Activated CD4-positive, alpha-beta memory T cell treated with anti-CD3 and anti-CD28 coated beads, Interleukin-2, amount 10 ng/mL, durations not matched to agents 7 days and 5 days (primary cell): ENCODE data around the gene LRP1B. TPM values are rescaled to one million over a fixed set of nuclear protein-coding genes. Genes with fewer than 3 reads are reported as not detected.

Experiments used
- CTCF ChIA-PET: fragments of 350-600 bp; sonication (Branson Sonifier 250); formaldehyde crosslinking; loops from one replicate; lab custom pipeline; 2021; ENCODE audit warnings: antibody characterized with exemption, inconsistent platforms; lab: Charles Lee
- POLR2A ChIA-PET: fragments of 350-600 bp; sonication (Branson Sonifier 250); formaldehyde crosslinking; loops from one replicate; lab custom pipeline; 2021; ENCODE audit warnings: antibody characterized with exemption; lab: Charles Lee
- DNase-seq: peaks from one replicate; pipeline ENCODE4 v3.0.0-alpha.2; 2020
- H3K27ac Mint-ChIP-seq: one replicate; pipeline ENCODE4 v1.8.0; 2021; ENCODE audit warnings: mild to moderate bottlenecking, mixed read lengths
- H3K27me3 Mint-ChIP-seq: one replicate; pipeline ENCODE4 v1.8.0; 2021; ENCODE audit warnings: mixed read lengths
- H3K36me3 Mint-ChIP-seq: one replicate; pipeline ENCODE4 v1.8.0; 2021; ENCODE audit warnings: low read depth, mixed read lengths
- H3K4me1 Mint-ChIP-seq: one replicate; pipeline ENCODE4 v1.8.0; 2021; ENCODE audit warnings: mixed read lengths
- H3K4me3 Mint-ChIP-seq: one replicate; pipeline ENCODE4 v1.8.0; 2021; ENCODE audit warnings: mild to moderate bottlenecking, mixed read lengths
- H3K9me3 Mint-ChIP-seq: one replicate; pipeline ENCODE4 v1.8.0; 2021; ENCODE audit warnings: mixed read lengths
- total RNA-seq, 2 experiments: library from RNA; stranded (reverse); gene quantifications; one replicate each; pipeline ENCODE4 v1.2.3, GENCODE V29; 2021

The LRP1B gene
- total RNA-seq, 2 experiments from 2014 or later: not detected

DNA sequence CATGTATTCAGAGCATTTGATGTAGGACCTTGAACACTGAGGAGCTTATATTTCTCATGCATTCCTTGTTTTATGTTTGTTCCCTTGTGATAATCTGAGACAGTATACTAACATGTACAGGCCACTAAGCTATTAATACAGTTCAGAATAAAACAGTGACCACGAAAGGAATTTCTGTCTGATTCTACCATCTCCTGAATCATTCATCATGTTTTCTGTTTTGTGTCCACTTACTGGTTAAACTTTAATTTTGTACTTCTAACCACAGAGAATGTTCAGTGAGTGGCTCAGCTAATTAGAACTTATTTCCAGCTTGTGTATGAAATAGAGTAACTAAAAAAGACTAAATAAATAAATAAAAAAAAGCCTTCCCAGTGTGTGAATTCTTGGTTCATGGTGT lies 110.4 kb downstream of the LRP1B start:
- Mint-ChIP-seq H3K4me3 (no peak overlapping the region), H3K4me1 (no peaks in the 10 kb centered on the region), H3K27ac (no peak overlapping the region), H3K9me3 (peaks cover 4% of the 10 kb centered on the region), H3K36me3 (no peaks in the 10 kb centered on the region), H3K27me3 (no peaks in the 10 kb centered on the region)
- CTCF ChIA-PET: no interaction called here
- POLR2A ChIA-PET: no interaction called here
- DNase-seq: no peak

DNA sequence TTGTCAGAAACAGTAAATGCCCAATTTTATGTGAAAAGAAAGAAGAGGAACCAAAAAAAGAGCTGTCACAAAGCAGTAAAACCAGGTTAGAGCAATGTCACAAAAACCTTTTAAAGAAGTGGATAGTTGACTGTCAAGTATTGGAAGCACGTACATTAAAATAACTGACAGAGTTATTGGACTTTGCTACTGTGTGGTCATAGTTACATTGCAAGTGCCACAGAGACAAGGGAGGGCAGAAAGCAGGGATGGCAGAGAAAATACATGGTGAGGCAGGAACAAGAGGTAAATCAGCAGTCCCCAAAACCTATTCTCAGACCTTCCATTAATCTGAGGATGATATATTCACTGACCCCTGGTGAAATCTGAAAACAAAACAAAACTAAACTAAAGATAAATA lies 116.3 kb downstream of the LRP1B start:
- H3K27me3 Mint-ChIP-seq: no peaks in the 10 kb centered on the region
- ChIA-PET POLR2A (no interaction called here), CTCF (no interaction called here)
- no peak overlapping the region for H3K4me3 Mint-ChIP-seq
- H3K9me3 Mint-ChIP-seq: peaks cover 10% of the 10 kb centered on the region
- no peaks in the 10 kb centered on the region for H3K4me1 Mint-ChIP-seq
- no peaks in the 10 kb centered on the region for H3K36me3 Mint-ChIP-seq
- no peak for DNase-seq
- no peak overlapping the region for H3K27ac Mint-ChIP-seq

DNA sequence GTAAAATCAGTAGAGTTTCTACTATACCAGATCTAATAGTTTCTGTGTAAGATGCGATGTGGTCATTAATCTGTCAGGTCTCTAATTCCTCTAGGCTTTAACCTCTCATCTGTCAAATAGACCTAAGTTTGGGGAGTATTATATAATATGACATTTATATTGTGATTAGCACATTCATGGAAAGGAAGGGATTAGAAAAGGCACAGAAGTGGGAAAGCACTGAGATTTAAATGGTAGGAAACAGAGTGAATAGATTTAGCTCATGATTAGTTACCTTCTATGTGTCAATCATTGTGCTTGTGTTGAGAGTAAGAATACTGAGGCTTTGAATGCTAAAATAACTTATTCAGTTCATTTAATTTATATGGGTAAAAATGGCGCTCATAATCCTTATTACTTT lies 118.0 kb downstream of the LRP1B start:
- CTCF ChIA-PET: no interaction called here
- POLR2A ChIA-PET: no interaction called here
- Mint-ChIP-seq H3K4me3 (no peak overlapping the region), H3K9me3 (peaks cover 10% of the 10 kb centered on the region), H3K36me3 (no peaks in the 10 kb centered on the region), H3K27ac (no peak overlapping the region), H3K27me3 (no peaks in the 10 kb centered on the region), H3K4me1 (no peaks in the 10 kb centered on the region)
- DNase-seq: no peak

DNA sequence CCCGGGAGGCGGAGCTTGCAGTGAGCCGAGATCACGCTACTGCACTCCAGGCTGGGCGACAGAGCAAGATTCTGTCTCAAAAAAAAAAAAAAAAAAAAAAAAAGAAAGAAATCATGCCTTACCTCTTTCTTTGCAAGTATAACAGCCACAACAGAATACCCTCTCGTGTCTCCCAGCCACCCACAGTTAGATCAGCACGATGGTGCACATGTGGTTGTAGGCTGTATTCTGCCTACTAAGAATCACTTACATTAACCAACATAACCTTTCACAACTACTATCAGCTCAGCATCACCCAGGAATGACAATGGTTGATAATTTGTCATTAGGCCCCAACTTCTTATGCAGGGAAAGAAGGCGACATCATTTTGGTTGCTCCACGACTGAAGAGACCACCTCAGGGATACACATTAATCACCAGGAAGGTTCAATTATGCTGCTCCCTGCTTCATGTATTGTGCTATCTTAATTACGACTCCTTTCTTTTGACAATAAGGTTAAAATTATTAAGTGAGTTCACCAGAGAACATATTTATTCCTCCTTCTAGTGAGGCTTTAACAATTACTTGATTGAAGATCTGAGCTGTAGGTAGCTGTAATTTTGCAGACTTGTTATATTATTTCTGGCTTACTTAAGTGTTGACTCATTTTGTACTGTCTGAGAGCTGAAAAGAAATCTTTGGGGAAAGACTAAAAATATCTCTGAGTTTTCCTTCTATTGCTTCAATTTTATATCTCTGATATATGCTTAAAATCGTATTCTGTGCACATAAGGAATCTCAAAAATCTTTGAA lies 120.1 kb downstream of the LRP1B start:
- H3K4me3 Mint-ChIP-seq: no peak overlapping the region
- no peaks in the 10 kb centered on the region for H3K36me3 Mint-ChIP-seq
- peaks cover 5% of the 10 kb centered on the region for H3K9me3 Mint-ChIP-seq
- no peaks in the 10 kb centered on the region for H3K4me1 Mint-ChIP-seq
- H3K27me3 Mint-ChIP-seq: no peaks in the 10 kb centered on the region
- POLR2A ChIA-PET: no interaction called here
- CTCF ChIA-PET: no interaction called here
- no peak overlapping the region for H3K27ac Mint-ChIP-seq
- DNase-seq: no peak

DNA sequence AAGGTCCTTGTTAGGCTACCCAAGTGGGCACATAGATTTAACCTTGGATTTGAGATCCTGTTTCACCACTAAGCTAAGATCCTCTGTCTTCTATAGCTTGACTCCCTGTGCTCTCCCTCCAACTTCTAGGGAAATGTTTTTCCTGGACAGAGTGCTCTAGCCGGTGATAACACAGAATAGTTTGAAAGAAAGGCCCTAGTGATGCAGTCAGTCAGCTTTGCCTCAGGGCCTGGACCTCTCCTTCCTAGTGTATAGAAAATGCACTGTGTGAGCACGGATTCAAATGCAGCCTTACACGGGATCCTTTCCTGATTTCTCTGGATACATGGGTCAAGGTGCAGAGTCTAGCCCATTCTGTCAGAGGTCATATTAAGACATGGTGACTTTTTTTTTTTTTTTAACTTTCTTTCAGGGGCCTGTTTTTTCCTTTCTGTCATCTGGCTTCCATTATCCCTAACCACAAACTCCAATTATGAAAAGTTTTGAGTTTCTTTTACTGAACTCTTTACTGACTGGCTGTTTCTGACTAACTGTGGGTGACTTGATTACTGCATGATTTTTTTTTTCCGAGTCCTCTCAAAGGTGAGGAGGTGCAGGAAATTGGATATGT lies 122.6 kb downstream of the LRP1B start:
- no peaks in the 10 kb centered on the region for H3K36me3 Mint-ChIP-seq
- no peak overlapping the region for H3K27ac Mint-ChIP-seq
- H3K27me3 Mint-ChIP-seq: no peaks in the 10 kb centered on the region
- DNase-seq: no peak
- H3K4me1 Mint-ChIP-seq: no peaks in the 10 kb centered on the region
- POLR2A ChIA-PET: no interaction called here
- no peak overlapping the region for H3K4me3 Mint-ChIP-seq
- peaks cover 3% of the 10 kb centered on the region for H3K9me3 Mint-ChIP-seq
- CTCF ChIA-PET: no interaction called here

DNA sequence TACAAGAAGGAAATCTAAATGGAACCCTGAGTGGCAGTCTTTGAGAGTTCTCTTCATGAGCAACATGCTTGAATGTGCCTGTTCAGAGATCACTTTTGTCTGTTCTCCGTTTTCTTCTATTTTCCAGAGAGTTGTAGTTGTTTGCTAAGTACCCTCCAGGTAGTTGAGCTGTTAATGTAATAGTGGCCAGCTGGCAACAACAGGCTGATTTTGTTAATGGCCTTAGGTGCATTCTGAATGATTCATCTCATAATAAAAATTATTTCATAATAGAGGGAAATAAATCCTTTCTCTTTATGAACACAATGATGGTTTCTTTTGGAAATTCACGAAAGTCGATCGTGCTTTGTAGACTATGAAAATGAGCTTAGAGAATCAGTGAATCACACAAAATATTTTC lies 136.8 kb downstream of the LRP1B start:
- DNase-seq: no peak
- no peaks in the 10 kb centered on the region for H3K27me3 Mint-ChIP-seq
- H3K27ac Mint-ChIP-seq: no peak overlapping the region
- H3K36me3 Mint-ChIP-seq: no peaks in the 10 kb centered on the region
- no peaks in the 10 kb centered on the region for H3K4me1 Mint-ChIP-seq
- H3K4me3 Mint-ChIP-seq: no peak overlapping the region
- peaks cover 4% of the 10 kb centered on the region for H3K9me3 Mint-ChIP-seq
- ChIA-PET POLR2A (no interaction called here), CTCF (no interaction called here)

DNA sequence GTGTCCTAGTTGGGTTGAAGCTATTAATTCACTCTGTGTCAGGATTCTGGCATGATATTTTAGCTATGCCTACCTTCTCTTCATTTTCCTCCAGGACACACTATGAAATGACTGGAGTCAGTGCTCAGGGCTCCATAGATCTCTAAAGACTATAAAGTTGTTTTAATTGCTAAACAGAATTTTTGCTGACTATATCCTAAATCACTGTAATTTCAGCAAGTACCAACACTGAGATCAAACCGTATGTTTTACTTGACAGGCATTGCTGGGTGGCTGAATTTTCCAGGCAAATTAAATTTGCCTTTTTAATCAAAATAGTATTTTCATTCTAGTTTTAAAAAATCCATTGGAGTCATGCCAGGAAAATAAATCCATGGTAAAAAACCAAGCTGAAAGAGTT lies 138.1 kb downstream of the LRP1B start:
- CTCF ChIA-PET: no interaction called here
- POLR2A ChIA-PET: no interaction called here
- Mint-ChIP-seq H3K27me3 (no peaks in the 10 kb centered on the region), H3K27ac (no peak overlapping the region), H3K4me3 (no peak overlapping the region), H3K36me3 (no peaks in the 10 kb centered on the region), H3K9me3 (peaks cover 4% of the 10 kb centered on the region), H3K4me1 (no peaks in the 10 kb centered on the region)
- DNase-seq: no peak

DNA sequence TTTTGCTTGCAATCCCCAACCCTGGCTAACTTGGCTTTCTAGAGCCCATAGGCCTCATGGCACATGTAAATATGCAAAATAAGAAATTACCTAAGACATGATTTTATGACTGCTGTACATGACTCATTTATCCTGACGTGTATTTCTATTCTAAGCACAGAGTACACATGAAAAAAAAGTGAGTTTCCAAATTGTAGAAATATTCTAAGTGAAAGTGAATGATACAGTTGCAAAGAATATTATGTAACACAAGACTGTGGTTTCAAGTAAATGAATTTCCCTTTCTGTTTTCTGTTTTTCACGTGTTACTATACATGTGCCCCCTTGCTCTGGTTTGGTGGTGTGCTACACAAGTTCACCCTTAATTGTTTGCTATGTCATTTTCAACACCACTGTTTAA lies 162.4 kb downstream of the LRP1B start:
- ChIA-PET POLR2A (no interaction called here), CTCF (no interaction called here)
- Mint-ChIP-seq H3K36me3 (no peaks in the 10 kb centered on the region), H3K4me1 (no peaks in the 10 kb centered on the region), H3K4me3 (no peak overlapping the region), H3K27me3 (no peaks in the 10 kb centered on the region), H3K27ac (no peak overlapping the region), H3K9me3 (no peaks in the 10 kb centered on the region)
- no peak for DNase-seq

DNA sequence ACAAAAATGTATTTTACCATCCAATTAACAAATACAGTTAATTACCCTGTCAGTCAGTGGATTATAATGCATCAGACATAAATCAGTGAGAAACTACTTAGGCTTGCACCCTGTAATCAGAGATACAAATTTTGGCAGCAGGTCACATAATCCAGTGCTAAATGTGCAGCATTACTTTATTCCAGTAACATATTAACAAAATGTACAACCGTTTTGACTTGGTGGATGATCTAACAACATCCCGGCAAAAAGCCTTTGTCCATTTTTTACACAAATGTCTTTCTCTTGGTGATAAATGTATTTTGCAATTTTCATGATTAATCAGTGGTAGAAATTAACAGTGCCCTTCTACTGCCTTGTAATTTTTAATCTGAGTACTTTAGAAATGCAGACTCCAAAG lies 162.8 kb downstream of the LRP1B start:
- Mint-ChIP-seq H3K9me3 (no peaks in the 10 kb centered on the region), H3K27ac (no peak overlapping the region), H3K27me3 (no peaks in the 10 kb centered on the region), H3K4me3 (no peak overlapping the region), H3K4me1 (no peaks in the 10 kb centered on the region), H3K36me3 (no peaks in the 10 kb centered on the region)
- DNase-seq: no peak
- ChIA-PET POLR2A (no interaction called here), CTCF (no interaction called here)

DNA sequence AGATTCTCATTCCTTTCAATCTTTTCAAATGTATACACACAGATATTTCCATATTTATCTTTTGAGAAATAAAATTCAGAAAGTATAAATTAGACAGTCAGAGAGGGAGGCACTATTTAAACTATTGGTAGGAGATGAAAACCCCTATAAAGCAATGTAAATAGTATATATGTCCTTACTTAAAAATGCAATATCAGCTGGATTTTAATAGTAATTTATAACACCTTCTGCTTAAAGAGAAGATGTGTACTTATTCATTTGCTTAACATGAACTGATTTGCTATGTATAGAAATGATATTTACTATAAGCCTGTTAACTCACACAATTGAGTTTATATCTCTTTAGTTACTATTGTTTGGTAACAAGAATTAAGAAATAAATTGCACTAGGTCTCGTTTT lies 163.3 kb downstream of the LRP1B start:
- no peak overlapping the region for H3K4me3 Mint-ChIP-seq
- no peaks in the 10 kb centered on the region for H3K27me3 Mint-ChIP-seq

DNA sequence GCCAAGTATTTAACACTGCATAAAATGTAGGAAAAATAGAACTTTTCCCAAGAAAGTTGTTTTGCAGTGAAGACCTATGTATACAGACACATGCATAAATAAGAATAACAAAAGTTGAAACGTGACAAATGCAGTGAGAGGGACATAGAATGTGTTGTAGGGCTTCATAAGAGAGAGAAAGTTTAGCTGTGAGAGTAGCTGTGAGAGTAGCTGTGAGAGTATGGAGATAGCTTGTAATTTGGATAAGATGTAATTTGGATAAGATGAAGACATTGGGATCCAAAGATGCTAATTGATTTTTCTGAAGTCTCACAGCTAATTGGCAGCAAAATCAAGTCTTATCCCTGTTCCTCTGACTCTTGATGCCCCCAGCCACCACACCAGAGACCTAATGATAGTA lies 170.9 kb downstream of the LRP1B start:
- ChIA-PET POLR2A (no interaction called here), CTCF (no interaction called here)
- DNase-seq: no peak
- Mint-ChIP-seq H3K27me3 (no peaks in the 10 kb centered on the region), H3K4me3 (no peak overlapping the region), H3K36me3 (no peaks in the 10 kb centered on the region), H3K27ac (no peak overlapping the region), H3K4me1 (no peaks in the 10 kb centered on the region), H3K9me3 (no peaks in the 10 kb centered on the region)

More for the DNA sequence above, 163.3 kb downstream of the LRP1B start:
- CTCF ChIA-PET: no interaction called here
- Mint-ChIP-seq H3K36me3 (no peaks in the 10 kb centered on the region), H3K27ac (no peak overlapping the region), H3K9me3 (no peaks in the 10 kb centered on the region), H3K4me1 (no peaks in the 10 kb centered on the region)
- POLR2A ChIA-PET: no interaction called here
- DNase-seq: no peak

DNA sequence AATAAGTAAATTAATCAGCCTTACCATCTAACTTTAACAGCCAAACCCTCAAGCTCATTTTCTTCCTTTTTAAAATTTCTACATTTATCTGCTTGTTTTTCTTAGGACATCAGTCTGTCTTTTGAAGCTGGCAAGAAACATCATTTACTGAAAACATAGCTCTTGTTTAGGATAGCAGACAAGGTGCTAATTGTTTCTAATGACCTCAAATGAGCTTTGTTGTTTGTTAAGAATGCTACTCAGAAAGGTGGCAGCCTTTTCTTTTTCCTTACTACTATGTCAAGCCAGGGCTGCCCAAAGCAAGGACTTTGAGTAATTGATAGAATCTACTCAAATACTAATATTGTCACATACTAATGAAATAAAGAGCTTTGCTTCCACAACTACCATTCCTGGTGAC lies 171.8 kb downstream of the LRP1B start:
- H3K9me3 Mint-ChIP-seq: no peaks in the 10 kb centered on the region
- H3K27ac Mint-ChIP-seq: no peak overlapping the region
- no peaks in the 10 kb centered on the region for H3K4me1 Mint-ChIP-seq
- CTCF ChIA-PET: no interaction called here
- DNase-seq: no peak
- H3K36me3 Mint-ChIP-seq: no peaks in the 10 kb centered on the region
- H3K4me3 Mint-ChIP-seq: no peak overlapping the region
- no peaks in the 10 kb centered on the region for H3K27me3 Mint-ChIP-seq
- POLR2A ChIA-PET: no interaction called here

DNA sequence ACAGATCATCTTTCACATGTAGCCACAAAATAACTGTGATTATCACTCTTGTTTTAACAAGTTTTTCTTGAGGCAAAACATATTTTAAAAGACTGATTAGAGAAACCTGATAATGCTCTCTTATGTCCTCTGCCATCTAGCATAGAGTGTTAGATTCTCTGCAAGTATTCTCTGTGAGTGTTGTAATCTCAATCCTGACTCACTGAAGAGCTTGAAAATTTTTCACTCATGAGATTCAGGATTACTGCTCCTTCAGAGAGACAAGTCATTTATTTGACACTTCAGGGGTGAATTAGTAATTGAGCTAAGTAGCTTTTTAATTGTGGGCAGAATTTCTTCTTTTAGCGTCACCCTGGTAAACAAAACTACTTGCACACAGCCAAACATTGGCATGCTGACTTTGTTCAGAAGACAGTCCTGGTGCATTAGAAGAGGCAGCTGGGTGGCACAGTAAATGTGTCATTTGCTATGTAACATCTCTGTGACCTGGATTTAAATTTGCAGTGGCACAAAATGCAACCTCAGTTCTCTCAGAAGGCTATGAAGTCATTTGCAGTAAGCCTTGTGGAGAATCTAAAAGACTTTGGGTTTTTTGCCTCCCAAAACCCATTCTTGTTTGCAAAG lies 172.9 kb downstream of the LRP1B start:
- H3K27ac Mint-ChIP-seq: no peak overlapping the region
- POLR2A ChIA-PET: no interaction called here
- DNase-seq: no peak
- H3K9me3 Mint-ChIP-seq: no peaks in the 10 kb centered on the region
- no peak overlapping the region for H3K4me3 Mint-ChIP-seq
- no peaks in the 10 kb centered on the region for H3K27me3 Mint-ChIP-seq
- no peaks in the 10 kb centered on the region for H3K4me1 Mint-ChIP-seq
- CTCF ChIA-PET: no interaction called here
- H3K36me3 Mint-ChIP-seq: no peaks in the 10 kb centered on the region

DNA sequence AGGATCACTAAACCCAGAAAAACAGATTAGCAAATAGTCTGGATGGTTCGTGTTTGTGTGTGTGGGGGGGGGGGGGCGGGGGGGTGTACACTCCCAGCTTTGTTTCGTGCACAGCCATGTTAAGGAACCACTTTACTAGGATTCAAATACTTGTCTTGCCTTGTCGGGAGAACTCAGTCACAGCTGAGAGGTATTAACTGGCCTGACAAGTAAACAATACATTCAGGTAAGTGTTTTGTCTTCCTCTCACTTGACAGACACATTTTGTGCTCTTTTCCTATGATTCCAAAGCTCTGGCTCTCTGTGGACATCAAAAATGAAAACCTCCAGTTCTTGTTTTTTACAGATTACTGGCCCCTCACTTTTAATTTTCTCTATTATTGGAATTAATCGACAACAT lies 173.5 kb downstream of the LRP1B start:
- no peak for DNase-seq
- Mint-ChIP-seq H3K4me3 (no peak overlapping the region), H3K4me1 (no peaks in the 10 kb centered on the region), H3K27ac (no peak overlapping the region), H3K9me3 (no peaks in the 10 kb centered on the region), H3K27me3 (no peaks in the 10 kb centered on the region), H3K36me3 (no peaks in the 10 kb centered on the region)
- ChIA-PET POLR2A (no interaction called here), CTCF (no interaction called here)
